Spleen (tissue), 11 donors: ENCODE results near the gene EGLN2. TPM values are rescaled to one million over a fixed set of nuclear protein-coding genes. Genes with fewer than 3 reads are reported as not detected.
A peak's percentile ranks its signal among the peaks of the same experiment; 100 is the strongest.
"Not testable (repeated sequence)": the region's sequence is repeated elsewhere in the genome, so short reads cannot be mapped to it uniquely, and the experiment has no call there.

Source experiments
- DNase-seq: peaks from one replicate; pipeline ENCODE4 v3.0.0-alpha.2; 2020
- H3K27ac ChIP-seq, 8 donors: fragments of 200-600 bp; sonication (generic) in 7 of 8; 1 replicate in 4 of 8; 2 replicates in 4 of 8; pipeline versions ENCODE4 v1.5.0 to v1.8.0; 2016 to 2021; ENCODE audit warnings: inconsistent platforms in 4 of 8, mild to moderate bottlenecking in 4 of 8, moderate library complexity in 1 of 8
- H3K27me3 ChIP-seq, 7 donors: fragments of 200-600 bp; sonication (generic) in 6 of 7; replicated peaks in 1 of 7; 1 replicate in 4 of 7; 2 replicates in 3 of 7; pipeline versions ENCODE4 v1.5.0 to v1.8.0; 2016 to 2021; ENCODE audit warnings: inconsistent platforms in 3 of 7, mild to moderate bottlenecking in 1 of 7
- H3K36me3 ChIP-seq, 6 donors: fragments of 200-600 bp; sonication (generic) in 5 of 6; 1 replicate in 4 of 6; 2 replicates in 2 of 6; pipeline versions ENCODE4 v1.5.0 to v1.8.0; 2016 to 2021; ENCODE audit warnings: inconsistent platforms in 2 of 6
- H3K4me1 ChIP-seq, 6 donors: fragments of 200-600 bp; sonication (generic) in 5 of 6; 1 replicate in 3 of 6; 2 replicates in 3 of 6; pipeline versions ENCODE4 v1.5.0 to v1.8.0; 2016 to 2021; ENCODE audit warnings: inconsistent platforms in 3 of 6
- H3K4me3 ChIP-seq, 8 donors: fragments of 200-600 bp; sonication (generic) in 7 of 8; 1 replicate in 4 of 8; 2 replicates in 4 of 8; pipeline versions ENCODE4 v1.5.0 to v1.8.0; 2016 to 2021; ENCODE audit warnings: inconsistent platforms in 4 of 8, mild to moderate bottlenecking in 4 of 8, moderate library complexity in 2 of 8
- H3K9me3 ChIP-seq, 8 donors: fragments of 200-600 bp; sonication (generic) in 7 of 8; 1 replicate in 4 of 8; 2 replicates in 4 of 8; pipeline versions ENCODE4 v1.5.0 to v1.8.0; 2016 to 2021; ENCODE audit warnings: inconsistent platforms in 4 of 8
- CTCF ChIP-seq, 11 experiments: fragments of 200-600 bp in 7 of 11; fragments of 450-650 bp in 4 of 11; sonication (generic) in 4 of 11; IDR thresholded peaks in 8 of 11; conservative IDR thresholded peaks in 3 of 11; 1 replicate in 7 of 11; 2 replicates in 4 of 11; pipeline versions ENCODE4 v1.4.0 to v1.8.0; 2016 to 2021; ENCODE audit warnings: antibody characterized with exemption in 11 of 11, inconsistent platforms in 4 of 11, mild to moderate bottlenecking in 1 of 11
- POLR2A ChIP-seq, 3 donors: fragments of 450-650 bp; IDR thresholded peaks; one replicate each; pipeline ENCODE4 v1.5.1; 2017; ENCODE audit warnings: antibody characterized with exemption in 3 of 3, mild to moderate bottlenecking in 1 of 3
- POLR2AphosphoS5 ChIP-seq, 3 donors: sonication (generic); formaldehyde crosslinking; IDR thresholded peaks; one replicate each; pipeline ENCODE4 v1.5.1; 2017; ENCODE audit warnings: antibody characterized with exemption in 3 of 3
- WGBS, 5 donors: extraction: QIAGEN DNeasy Blood & Tissue Kit in 3 of 5; methylation state at CpG; one replicate each; pipeline versions ENCODE4 v1.1.5 to v1.1.7; 2013 to 2018; 5-methylcytosine and 5-hydroxymethylcytosine counted together
- intact Hi-C: fragments of 100-400 bp; cut with DNase I; formaldehyde crosslinking; loops from one replicate; pipeline ENCODE4 v1.15.0; 2023; ENCODE audit warnings: low total_unique reads
- polyA plus RNA-seq, 3 donors: library from polyadenylated mRNA; stranded (reverse); fragments of 200-250 nt; gene quantifications; one replicate each; pipeline ENCODE4 v1.2.1, GENCODE V29; 2013
- total RNA-seq, 7 donors: library from RNA; depleted of rRNA in 3 of 7; stranded (reverse); fragments of >200 nt in 3 of 7; fragmentation: NEBNext Ultra II Directional in 4 of 7; extraction: Animal tissue kit (Norgen Biotek cat#: 25700) in 4 of 7; gene quantifications; one replicate each; pipeline versions ENCODE4 v1.1.0 to v1.2.1, GENCODE V29; 2016 to 2021
- donor health status: healthy with polysubstance abuse.
- donor health status: DM: no; HTN: no; CAD: no; lungs with moderate emphysema.
- donor health status: DM: no; HTN: no; CAD: no.
- donor health status: Bipolar disorder and iron deficiency.
- donor health status: healthy.
- donor health status: DM: no; HTN: no; CAD: no.
- donor health status: DM: yes; HTN: yes; CAD: no.

EGLN2 gene
- total and polyA plus RNA-seq, 10 donors: 109 to 238 (median 163) TPM

GRCh38 chr19:40763526-40763925 is 35.5 kb upstream of the EGLN2 start:
- intact Hi-C loops: no loop called here
- WGBS, 5 donors: 89 to 95% (median 94%) methylated on average over 4 to 7 of the region's 7 CpGs
- no peak for DNase-seq
- H3K27ac ChIP-seq: peak overlapping the region in 6 of 8 donors; percentile 73 to 83 (median 76)
- peaks cover 17 to 100% (median 86%) of the 10 kb centered on the region in 6 donors for H3K36me3 ChIP-seq
- H3K9me3 ChIP-seq: no peaks in the 10 kb centered on the region
- no peak overlapping the region for H3K4me3 ChIP-seq
- TF ChIP-seq CTCF (IDR thresholded peaks at IDR 0.05 in 8 of 11, conservative IDR thresholded peaks at IDR 0.05 in 3 of 11) (no peak), POLR2AphosphoS5 (IDR thresholded peaks at IDR 0.05) (no peak), POLR2A (IDR thresholded peaks at IDR 0.05) (no peak)
- H3K27me3 ChIP-seq: no peaks in the 10 kb centered on the region
- H3K4me1 ChIP-seq: peaks cover 0 to 72% (median 36%) of the 10 kb centered on the region in 6 donors

- peak overlapping the region in 6 of 8 donors; percentile 73 to 83 (median 76) for H3K27ac ChIP-seq
- 85 to 90% (median 87%) methylated on average over 10 of the region's 10 CpGs for WGBS, 5 donors
- peak in 2 of 3 donors; percentile 4 to 22 for TF ChIP-seq POLR2AphosphoS5 (IDR thresholded peaks at IDR 0.05)
- no peak for TF ChIP-seq POLR2A (IDR thresholded peaks at IDR 0.05)
- no peak overlapping the region for H3K4me3 ChIP-seq
- intact Hi-C loops: no loop called here
- DNase-seq: no peak
- H3K27me3 ChIP-seq: no peaks in the 10 kb centered on the region
- no peaks in the 10 kb centered on the region for H3K9me3 ChIP-seq
- H3K36me3 ChIP-seq: peaks cover 17 to 100% (median 82%) of the 10 kb centered on the region in 6 donors
- peaks cover 0 to 68% (median 35%) of the 10 kb centered on the region in 6 donors for H3K4me1 ChIP-seq
Measured at GRCh38 chr19:40763963-40764362, 35.0 kb upstream of the EGLN2 start.

GRCh38 chr19:40766385-40766784 is 32.6 kb upstream of the EGLN2 start:
- Histone ChIP-seq H3K27ac (peak overlapping the region in 3 of 8 donors; percentile 55 to 83 (median 78)), H3K4me1 (peaks cover 0 to 43% (median 25%) of the 10 kb centered on the region in 6 donors), H3K36me3 (peaks cover 17 to 97% (median 57%) of the 10 kb centered on the region in 6 donors)
- intact Hi-C loops, H3K9me3 ChIP-seq, H3K27me3 ChIP-seq, DNase-seq, H3K4me3 ChIP-seq: not testable (repeated sequence)
- WGBS, 5 donors: 94 to 98% (median 95%) methylated on average over 13 of the region's 13 CpGs

- Histone ChIP-seq H3K27ac (peak overlapping the region in 1 of 8 donors; percentile 25), H3K36me3 (peaks cover 5 to 81% (median 33%) of the 10 kb centered on the region in 6 donors), H3K9me3 (peaks cover 0 to 8% (median 2%) of the 10 kb centered on the region in 8 donors), H3K4me3 (no peak overlapping the region), H3K27me3 (no peaks in the 10 kb centered on the region), H3K4me1 (peaks cover 0 to 33% (median 14%) of the 10 kb centered on the region in 6 donors)
- TF ChIP-seq POLR2A (IDR thresholded peaks at IDR 0.05) (no peak), CTCF (IDR thresholded peaks at IDR 0.05 in 8 of 11, conservative IDR thresholded peaks at IDR 0.05 in 3 of 11) (no peak), POLR2AphosphoS5 (IDR thresholded peaks at IDR 0.05) (no peak)
- DNase-seq: no peak
- WGBS, 5 donors: 55 to 81% (median 80%) methylated on average over 5 of the region's 5 CpGs
- intact Hi-C loops: no loop called here
Measured at GRCh38 chr19:40768869-40769268, 30.1 kb upstream of the EGLN2 start.

GRCh38 chr19:40771101-40771862 is 27.7 kb upstream of the EGLN2 start:
- Histone ChIP-seq H3K36me3 (peaks cover 0 to 60% (median 8%) of the 10 kb centered on the region in 6 donors), H3K4me1 (peaks cover 0 to 25% (median 2%) of the 10 kb centered on the region in 6 donors)
- DNase-seq, H3K4me3 ChIP-seq, H3K27me3 ChIP-seq, intact Hi-C loops, H3K9me3 ChIP-seq, H3K27ac ChIP-seq: not testable (repeated sequence)
- TF ChIP-seq POLR2AphosphoS5 (IDR thresholded peaks at IDR 0.05): peak in 1 of 3 donors; percentile 4
- 93 to 99% (median 96%) methylated on average over 10 of the region's 10 CpGs for WGBS, 5 donors
